GM19467 (cell line): Measurements from ENCODE around the gene MSH2.
A peak's percentile ranks its signal among the peaks of the same experiment; 100 is the strongest.

Source experiments
- ATAC-seq: cut with Tn5 transposase; IDR thresholded peaks from one replicate; pipeline ENCODE4 v1.9.1; 2021; ENCODE audit warnings: mild to moderate bottlenecking, moderate library complexity; ENCODE audit not compliant: unreplicated experiment

Gene MSH2

DNA sequence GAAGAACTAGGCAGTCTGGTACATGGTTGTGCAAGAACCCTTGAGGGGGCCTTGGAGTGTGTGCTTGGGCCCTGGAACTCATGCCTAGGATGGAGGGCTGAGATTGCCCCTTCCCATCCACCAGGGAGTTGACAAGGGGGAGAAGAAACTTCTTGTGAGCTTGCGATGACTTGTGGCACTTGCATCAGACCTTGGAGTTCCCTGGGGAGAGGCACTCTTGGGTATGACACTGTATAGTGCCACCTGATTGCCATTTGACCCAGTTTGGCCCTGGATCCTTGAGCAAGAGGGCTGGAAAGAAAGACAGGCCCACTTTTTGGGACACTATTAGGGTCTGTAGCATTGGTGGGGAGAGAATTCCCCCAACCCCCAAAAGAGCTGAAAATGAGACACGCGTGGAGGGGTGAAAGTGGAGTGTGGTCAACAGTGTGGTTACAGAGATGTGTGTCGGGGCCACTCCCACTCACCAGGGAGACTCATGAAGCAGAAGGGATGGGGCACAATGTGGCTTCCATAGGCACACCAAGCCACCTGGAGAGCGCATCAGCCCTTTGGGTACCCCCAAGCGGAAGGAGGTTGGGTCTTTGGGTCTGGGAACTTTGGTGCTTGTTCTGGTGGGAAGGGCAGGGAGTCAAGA, 101.3 kb downstream of the MSH2 start:
- no peak for ATAC-seq

DNA sequence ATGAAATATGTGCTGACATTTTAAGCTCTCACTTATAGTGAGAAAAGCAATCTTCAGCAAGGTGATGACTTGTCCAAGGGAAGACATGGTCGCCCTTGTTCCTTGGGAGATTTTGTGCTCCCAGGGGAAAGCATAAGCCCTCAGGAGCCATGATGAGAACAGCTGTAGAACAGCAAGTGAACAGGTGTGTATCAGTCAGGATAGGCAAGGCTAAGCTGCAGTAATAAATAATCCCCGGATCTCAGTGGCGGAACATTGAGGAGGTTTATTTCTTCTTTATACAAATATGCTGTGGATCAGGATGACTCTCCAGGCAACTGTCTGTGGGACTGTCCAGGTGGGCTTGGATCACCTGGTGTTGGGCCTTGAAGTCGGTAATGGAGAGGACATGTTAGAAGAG, 103.1 kb downstream of the MSH2 start:
- no peak for ATAC-seq

DNA sequence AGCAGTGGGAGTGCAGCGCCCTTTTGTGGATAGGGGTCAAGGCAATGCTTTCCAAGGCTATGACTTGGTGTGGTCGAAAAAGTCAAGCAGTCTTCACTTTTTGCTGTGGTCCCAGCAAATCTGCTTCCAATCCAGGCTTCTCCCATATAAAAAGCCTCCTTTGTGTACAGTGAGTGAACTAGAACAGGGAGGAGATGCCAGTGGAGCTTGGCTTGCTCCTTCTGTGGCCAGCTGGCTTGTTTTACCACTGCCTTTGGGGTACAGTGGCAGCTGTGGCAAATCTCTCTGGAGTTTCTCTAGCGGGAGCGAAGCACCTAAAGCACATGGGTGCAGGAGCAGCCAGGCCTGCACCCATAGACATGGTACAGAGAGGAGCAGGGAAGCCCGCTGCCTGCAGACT, 103.5 kb downstream of the MSH2 start:
- no peak for ATAC-seq

DNA sequence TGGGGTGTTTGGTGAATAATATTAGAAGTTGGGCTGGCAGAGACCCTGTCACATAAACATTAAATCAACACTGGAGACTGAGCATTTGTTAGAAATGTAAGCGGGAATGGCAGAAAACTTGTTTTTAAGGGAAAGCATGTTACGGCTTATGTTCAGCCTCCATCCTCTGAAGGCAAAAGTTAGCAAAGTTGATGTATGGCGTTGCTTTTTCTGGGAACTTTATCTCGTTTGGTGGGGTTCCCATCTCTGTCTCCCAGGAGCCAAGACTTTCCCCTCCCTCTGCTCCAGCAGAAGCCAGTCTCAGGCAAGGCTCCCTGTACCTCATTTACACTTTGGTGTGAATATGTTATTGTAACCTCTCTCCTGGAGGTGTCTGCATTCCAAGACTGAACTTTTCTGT, 105.1 kb downstream of the MSH2 start:
- no peak for ATAC-seq

DNA sequence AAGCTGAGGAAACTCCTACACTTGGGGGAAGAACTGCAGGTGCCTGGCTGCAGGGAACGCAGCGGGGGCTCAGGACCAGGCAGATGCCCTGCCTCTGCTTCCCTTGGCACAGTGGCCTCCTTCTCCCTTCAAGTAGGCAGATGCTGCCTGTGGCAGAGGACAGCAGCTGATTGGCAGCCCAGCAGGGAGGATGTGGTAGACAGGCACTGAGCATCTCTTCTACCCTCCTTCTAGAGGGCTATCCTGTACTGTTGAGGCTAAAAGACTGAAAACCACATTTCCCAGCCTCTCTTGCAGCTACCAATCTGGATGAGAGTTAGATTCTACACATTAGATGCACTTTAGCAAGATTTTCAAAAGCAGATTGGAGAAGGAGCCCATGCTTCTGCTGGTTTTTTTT, 105.7 kb downstream of the MSH2 start:
- ATAC-seq, result no peak

DNA sequence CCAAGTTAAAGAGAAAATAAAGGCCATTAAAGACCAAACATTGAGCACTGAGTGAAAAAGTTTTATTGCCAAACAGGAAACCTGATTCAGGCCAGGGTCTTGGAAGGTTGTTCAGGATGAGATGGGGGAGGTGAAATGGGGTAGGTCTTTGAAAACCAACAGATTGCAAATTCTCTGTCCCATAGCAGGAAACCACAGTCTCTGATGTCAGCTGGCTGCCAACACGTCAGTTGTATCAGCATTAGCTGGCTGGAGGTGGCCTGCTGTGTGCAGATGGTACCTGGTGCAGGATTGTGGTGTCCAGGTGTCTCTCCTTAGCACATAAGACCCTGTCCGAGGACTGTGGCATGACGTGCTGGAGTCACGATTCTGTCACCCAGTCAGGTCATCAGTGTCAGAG, 106.3 kb downstream of the MSH2 start:
- no peak for ATAC-seq

DNA sequence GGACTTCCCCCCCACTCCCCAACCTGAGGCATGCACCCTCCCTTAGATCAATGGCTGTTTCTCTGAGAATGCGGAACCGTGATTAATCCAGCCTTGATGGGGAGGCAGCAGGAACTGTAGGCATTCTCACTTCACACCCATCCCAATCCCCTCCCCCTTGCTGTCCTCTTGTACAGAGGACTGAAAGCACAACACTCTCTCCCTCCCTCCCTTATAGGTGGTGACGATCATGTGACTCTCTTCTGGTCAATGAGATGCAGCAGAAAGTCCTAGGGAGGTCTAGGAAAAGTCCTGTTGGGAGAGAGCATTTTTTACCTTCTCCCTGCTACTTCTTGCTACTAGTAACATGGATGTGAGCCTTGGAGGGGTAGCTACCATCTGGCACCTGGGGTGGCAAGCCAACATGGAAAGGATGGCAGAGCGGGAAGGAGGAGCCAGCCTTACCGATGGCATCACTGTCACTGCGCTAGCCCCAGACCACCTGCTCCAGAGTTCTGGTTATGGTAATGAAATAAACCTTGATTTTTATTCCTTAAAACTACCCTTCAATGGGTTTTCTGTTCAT, 106.9 kb downstream of the MSH2 start:
- no peak for ATAC-seq

DNA sequence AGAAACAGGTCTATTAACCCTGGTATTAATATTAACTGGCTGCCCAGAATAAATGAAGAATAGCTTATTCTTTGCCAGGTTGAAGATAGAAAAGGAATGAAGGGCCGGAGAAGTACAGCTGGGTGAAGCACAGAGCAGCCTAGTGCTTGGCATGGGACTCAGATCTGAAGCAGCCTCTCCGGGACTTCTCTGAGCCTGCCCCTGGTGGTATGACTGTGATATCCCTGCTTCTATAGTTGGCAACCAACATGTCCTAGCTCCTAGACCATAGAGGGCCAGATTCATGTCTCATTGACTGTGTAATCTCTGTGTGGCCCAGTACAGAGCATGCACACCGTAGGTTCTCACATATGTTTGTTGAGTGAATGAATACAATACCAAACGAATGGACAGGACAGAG, 107.8 kb downstream of the MSH2 start:
- ATAC-seq, result no peak

DNA sequence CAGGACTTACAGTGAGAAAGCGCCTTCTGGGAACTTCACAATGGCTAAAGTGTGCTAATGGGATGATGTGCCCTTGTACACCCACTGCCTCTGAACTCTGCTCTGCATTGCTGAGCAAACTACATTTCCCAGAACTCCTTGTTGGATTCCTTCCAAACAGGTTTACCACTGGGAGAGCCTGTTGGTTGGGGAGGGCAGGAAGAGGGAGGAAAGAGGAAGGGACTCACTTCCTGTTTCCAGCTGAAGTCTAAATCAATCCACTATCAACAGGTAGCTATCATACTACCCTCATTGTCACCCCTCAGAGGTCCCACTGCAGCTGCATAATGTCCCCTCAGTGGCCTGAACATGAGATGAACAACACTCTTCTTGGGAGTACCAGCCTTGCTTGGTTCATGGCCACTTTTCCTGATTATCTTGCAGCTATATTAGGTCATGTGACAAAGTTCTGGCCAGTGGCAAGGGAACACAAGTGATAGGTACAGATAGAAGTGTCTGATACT, 109.7 kb downstream of the MSH2 start:
- ATAC-seq, result no peak

DNA sequence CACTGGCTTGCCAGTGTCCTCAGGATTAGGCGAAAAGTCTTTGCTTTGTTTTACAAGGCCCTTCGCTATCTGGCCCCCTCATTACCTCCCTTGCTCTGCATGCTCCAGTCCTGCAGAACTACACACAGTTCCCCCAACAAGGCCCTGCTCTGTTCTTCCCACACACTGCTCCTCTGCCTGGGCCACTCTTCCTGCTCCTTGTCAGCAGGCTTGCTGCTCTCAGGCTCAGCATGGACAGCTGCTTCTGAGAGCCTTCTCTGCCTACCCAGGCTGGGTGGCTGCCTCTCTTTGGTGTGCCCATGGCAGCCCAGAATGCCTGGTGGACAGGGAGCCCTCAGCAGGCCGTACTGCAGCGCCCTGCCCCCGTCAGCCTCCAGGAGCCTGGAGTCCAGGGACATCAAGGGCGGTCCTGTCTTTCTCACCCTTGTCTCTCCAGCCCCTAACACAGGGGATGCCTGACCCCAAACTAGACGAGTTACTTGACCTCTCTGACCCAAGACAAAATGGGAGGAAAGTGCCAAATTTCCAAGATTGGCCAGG, 111.1 kb downstream of the MSH2 start:
- no peak for ATAC-seq

DNA sequence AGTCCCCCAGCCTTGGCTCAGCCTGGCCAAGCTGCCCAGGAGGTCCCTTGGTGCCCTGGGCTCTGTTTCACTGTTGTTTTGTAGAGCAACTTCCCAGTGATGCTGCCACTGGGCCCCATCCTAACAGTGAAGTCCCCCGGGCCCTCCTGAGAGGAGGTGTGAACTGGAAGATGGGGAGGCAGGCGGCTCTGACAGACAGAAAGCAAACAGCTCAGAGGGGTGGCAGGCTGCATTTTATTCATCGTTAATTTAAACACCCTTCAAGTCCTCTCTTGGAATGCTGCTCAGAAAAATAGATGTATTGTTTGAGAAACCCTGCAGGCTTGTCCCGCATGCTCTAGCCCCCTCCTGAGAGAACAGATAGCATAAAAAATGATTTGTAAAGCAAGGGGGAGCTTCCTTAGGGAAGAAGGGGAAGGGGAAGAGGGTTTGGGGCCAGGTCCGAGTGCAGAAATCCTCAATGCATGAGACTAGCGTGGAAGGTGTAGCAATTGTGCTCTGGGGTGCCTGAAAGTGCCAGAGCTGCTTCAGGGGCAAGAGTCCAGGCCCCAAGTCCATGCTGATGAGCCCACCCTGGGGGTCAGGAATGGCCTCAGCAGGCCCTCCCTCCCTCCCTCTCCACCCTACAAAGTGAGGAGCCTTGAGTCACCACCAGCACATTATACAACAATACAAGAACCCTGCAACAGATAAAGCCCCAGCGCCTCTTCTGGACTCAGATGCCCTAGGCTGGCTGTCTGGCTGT, 113.6 kb downstream of the MSH2 start:
- no peak for ATAC-seq

DNA sequence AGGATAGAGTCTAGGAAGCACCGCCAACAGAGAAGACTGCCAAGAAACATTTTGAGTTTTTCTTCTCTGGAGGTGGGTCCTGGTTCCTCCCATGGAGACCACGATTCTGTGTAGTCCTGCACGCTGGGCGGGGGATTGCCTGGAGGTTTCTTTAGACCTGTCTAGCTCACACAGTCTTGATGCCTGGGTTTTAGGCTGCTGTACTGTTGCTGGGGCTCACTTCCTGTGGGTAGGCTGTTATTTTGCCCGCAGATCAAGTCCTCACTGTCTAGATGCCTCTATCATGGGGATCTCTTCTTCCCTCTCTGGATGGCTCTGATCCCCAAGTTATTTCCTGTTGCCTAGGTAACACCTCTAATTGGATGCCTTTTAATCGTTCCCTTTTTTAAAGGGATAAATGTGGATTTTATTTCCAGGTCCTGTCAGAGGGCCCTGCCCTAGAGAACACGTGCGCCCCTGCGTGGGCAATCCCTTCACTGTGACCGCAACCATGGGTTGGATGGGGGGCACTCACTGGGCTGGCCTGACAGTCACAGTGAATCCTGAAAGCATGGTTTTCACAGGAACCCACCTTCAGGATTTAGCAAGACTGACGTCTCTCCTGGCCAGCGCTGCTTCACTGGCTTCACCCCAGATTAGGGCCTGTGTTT, 115.7 kb downstream of the MSH2 start:
- no peak for ATAC-seq

DNA sequence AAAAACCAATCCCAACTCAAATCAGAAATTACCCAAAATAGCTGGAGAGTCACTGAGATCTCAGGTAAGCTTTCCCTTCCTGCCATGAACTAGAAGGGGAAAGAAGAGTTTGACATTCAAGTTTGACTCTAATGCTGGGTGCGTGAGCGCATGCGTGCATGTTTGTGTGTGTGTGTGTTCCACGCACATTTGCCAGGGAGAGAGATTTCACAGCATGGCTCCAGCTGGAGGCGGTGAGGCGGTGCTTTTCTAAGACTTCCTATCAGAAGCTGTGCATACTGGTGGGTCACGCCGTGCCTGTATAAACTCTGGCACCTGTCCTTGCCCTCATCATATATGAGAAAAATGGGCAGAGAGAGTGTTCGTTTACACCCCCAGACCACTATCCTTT, 116.2 kb downstream of the MSH2 start:
- no peak for ATAC-seq

DNA sequence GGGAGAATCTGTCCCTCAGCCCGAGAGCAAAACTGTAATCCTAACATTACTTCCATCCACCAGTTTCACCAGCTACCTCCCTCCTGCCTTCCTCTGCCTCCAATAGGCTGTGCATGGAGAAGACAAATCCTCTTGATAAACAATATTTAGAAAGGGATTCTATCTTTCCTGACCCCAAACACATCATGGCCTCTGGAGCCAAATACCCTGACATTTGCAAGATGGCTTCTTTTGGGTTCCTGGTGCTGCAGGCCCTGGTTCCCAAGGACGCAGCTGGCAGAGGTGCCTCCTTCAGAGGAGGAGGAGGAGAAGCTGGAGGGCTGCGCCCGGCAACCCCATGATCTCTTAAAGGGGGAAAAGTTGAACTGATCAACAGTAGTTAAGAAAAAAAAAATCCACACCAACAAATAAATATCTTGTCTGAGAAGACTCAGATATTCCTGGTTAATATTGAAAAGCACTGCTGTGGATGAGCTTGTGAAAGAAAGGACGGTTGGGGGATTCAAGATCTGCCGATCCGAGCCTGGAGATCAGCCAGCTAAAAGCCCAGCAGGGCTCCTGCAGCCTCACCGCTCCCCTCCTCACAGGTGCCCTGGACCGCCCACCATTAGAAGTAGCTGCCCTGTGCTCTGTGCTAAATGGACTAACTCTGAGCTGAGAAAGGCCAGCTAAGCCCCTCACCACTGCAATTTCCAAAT, 116.8 kb downstream of the MSH2 start:
- ATAC-seq, result no peak

DNA sequence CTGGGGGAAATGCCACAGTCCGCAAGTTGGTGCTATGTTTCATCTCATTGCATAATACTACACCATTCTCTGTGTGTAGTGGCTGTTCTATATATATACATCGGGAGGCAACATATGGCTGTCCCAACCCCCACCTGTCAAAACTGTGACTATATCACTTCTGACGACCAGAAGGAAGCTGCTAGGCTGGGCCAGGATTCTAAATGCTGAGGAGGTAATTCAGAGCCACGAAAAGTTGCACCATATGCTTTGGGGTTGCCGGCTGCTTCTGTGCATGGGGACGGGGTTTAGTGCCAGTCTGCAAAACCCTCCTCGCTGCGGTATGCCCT, 117.3 kb downstream of the MSH2 start:
- no peak for ATAC-seq

DNA sequence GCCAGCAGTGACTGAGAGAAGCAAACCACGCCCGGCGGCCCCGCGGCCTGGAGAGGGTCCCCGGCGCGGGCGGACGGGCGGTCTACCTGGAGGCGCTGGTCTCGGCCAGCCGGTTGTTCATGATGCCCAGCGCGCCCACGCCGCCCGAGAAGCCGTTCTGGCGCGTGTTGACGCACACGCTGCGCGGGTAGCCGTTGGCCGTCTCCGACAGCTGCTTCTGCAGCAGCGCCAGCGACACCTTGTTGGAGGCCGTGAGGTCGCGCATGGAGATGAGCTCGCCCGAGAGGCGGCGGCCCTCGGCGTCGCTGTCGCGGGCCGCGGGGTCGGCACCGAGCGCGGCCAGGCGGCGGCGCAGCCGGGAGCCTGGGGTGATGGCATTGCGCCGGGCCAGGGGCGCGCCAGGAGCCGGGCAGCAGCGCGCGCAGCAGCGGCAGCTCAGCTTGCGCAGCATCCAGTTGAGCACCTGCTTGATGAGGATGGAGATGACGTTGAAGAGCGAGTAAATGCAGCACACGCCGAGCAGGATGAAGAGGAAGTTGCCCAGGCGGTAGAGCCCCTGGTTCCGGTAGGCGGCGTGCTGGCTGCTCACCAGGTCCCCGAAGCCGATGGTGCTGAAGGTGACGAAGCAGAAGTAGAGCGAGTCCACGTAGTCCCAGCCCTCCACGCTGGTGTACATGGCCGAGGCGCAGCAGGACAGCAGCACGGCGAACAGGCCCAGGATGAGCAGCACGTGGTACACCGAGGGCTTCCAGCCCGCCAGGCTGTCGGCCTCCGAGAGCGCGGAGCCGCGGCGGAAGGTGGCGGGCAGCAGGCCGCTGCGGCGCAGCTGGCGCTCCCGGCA, 118.1 kb downstream of the MSH2 start:
- peak; percentile 81 for ATAC-seq

DNA sequence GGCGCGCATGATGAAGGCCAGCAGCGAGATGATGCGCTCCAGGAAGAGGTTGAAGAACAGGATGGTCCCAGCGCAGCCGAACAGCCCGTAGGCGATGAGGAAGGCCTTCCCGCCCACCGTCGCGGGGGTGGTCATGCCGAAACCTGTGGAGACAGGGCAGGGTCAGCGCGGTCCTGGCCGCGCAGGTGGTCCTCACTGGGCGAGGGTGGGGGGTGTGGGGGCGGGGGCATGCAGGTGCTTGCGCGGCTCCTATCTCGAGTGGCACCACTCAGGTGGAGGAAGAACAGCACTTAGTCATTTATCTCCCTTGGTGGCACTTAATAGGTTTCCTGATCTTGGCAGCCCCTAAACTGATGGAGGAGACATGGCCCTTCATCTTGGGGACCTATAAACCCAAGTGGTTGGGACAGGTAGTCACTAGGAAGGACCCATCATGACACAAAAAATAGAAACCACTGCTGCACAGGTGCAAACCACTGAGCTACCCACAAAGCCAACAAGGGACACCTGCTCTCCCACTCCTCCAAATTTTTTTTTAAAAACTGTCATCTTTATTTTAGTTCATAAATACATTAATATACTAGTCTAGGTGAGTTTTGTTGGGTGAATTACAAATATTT, 118.8 kb downstream of the MSH2 start:
- no peak for ATAC-seq

DNA sequence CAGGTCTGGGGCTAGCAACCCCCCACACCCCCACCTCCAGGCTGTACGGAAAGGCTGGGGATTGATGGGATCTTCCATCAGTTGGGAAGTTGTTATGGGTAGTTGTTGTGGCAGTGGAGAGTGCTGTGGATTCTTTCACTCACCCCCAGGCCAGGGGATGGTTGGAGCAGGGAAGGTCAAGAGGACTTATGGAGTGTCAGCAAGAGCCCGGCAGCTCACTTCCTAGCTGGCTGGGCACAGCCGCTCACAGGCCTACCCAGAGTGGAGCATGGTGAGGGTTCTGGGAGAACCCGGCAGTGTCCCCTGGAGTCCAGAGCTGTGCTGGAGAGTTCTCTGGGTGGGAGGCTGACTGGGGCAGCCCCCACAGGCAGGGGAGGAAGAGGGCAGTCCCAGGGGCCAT, 122.2 kb downstream of the MSH2 start:
- ATAC-seq, result no peak

DNA sequence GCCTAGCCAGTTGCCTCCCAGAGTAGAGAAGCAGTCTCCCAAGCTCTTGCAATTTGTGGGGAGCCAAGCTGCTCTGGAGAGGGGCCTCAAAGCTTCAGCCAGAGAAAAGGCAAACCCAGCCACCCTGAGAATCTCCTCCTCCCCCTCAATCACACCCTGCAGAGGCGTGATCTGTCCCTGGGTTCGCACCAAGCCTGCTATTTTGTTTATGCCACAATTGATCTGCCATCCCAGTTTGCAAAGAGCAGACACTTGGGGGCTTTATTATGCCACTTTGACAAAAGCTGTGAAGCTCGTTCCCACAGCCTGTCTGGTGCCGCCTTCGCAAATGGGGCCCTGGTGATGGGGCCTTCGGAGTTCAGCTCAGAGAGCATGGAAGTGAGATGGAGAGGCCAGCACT, 125.5 kb downstream of the MSH2 start:
- no peak for ATAC-seq

DNA sequence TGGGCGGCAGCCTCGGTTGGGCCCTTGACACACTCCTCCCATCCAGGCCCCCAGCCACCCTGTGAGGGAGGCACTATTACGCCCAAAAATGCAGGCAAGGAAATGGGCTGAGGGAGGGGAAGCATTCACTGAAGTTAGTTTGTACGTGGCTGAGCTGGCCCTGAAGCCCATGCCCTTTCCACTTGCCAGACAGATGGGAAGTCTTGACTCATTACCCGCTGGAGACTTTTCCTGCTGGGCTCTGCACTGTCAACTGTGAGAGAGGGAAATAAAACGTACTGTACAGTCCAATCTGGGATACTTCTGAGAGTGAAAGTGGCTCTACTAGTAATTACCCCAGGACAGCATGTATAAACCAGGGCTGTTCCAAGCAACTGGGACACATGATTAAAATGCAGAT, 125.9 kb downstream of the MSH2 start:
- no peak for ATAC-seq
